T-helper 1 cell treated with Interleukin-12 subunit alpha and Interleukin-12 subunit beta and Interleukin-4 antibody, amounts not matched to agents 30 μg/mL and 1 μg/mL, for 36 hours (primary cell): ENCODE results near the gene MMEL1.

Experiments used
- H3K27ac Mint-ChIP-seq: one replicate; pipeline ENCODE4 v1.8.0; 2021; ENCODE audit warnings: mild to moderate bottlenecking, mixed read lengths
- H3K27me3 Mint-ChIP-seq: one replicate; pipeline ENCODE4 v1.8.0; 2021; ENCODE audit warnings: low read depth, mixed read lengths
- H3K36me3 Mint-ChIP-seq: one replicate; pipeline ENCODE4 v1.8.0; 2021; ENCODE audit warnings: low read depth, mixed read lengths
- H3K4me1 Mint-ChIP-seq: one replicate; pipeline ENCODE4 v1.8.0; 2021; ENCODE audit warnings: low read depth, mixed read lengths
- H3K4me3 Mint-ChIP-seq: one replicate; pipeline ENCODE4 v1.8.0; 2021; ENCODE audit warnings: mild to moderate bottlenecking, moderate library complexity, mixed read lengths
- H3K9me3 Mint-ChIP-seq: one replicate; pipeline ENCODE4 v1.8.0; 2021; ENCODE audit warnings: mixed read lengths

The MMEL1 gene

GRCh38 chr1:2605509-2606395 lies 27.1 kb downstream of the MMEL1 start:
- H3K27me3 Mint-ChIP-seq, result no peaks in the 10 kb centered on the region
- H3K36me3 Mint-ChIP-seq, result no peaks in the 10 kb centered on the region
- no peak overlapping the region for H3K27ac Mint-ChIP-seq
- no peak overlapping the region for H3K4me3 Mint-ChIP-seq
- no peaks in the 10 kb centered on the region for H3K4me1 Mint-ChIP-seq
- no peaks in the 10 kb centered on the region for H3K9me3 Mint-ChIP-seq

- Mint-ChIP-seq H3K9me3 (no peaks in the 10 kb centered on the region), H3K36me3 (no peaks in the 10 kb centered on the region), H3K27me3 (no peaks in the 10 kb centered on the region), H3K4me3 (no peak overlapping the region), H3K27ac (no peak overlapping the region), H3K4me1 (no peaks in the 10 kb centered on the region)
Observed at GRCh38 chr1:2604844-2605508, 27.8 kb downstream of the MMEL1 start.

- Mint-ChIP-seq H3K27ac (no peak overlapping the region), H3K36me3 (no peaks in the 10 kb centered on the region), H3K9me3 (no peaks in the 10 kb centered on the region), H3K4me3 (no peak overlapping the region), H3K4me1 (no peaks in the 10 kb centered on the region), H3K27me3 (no peaks in the 10 kb centered on the region)
Observed at GRCh38 chr1:2604156-2604843, 28.5 kb downstream of the MMEL1 start.

- Mint-ChIP-seq H3K36me3 (no peaks in the 10 kb centered on the region), H3K27ac (no peak overlapping the region), H3K27me3 (peaks cover 2% of the 10 kb centered on the region), H3K4me3 (no peak overlapping the region), H3K9me3 (no peaks in the 10 kb centered on the region), H3K4me1 (no peaks in the 10 kb centered on the region)
Observed at GRCh38 chr1:2603521-2604155, 29.2 kb downstream of the MMEL1 start.

GRCh38 chr1:2602866-2603520 lies 29.8 kb downstream of the MMEL1 start:
- Mint-ChIP-seq H3K4me1 (no peaks in the 10 kb centered on the region), H3K27me3 (peaks cover 8% of the 10 kb centered on the region), H3K27ac (no peak overlapping the region), H3K36me3 (no peaks in the 10 kb centered on the region), H3K4me3 (no peak overlapping the region), H3K9me3 (no peaks in the 10 kb centered on the region)

- no peak overlapping the region for H3K27ac Mint-ChIP-seq
- H3K9me3 Mint-ChIP-seq, result no peaks in the 10 kb centered on the region
- H3K4me1 Mint-ChIP-seq, result no peaks in the 10 kb centered on the region
- H3K36me3 Mint-ChIP-seq, result no peaks in the 10 kb centered on the region
- peaks cover 9% of the 10 kb centered on the region for H3K27me3 Mint-ChIP-seq
- H3K4me3 Mint-ChIP-seq, result no peak overlapping the region
Observed at GRCh38 chr1:2602311-2602835, 30.4 kb downstream of the MMEL1 start.

- H3K27me3 Mint-ChIP-seq, result peaks cover 9% of the 10 kb centered on the region
- no peaks in the 10 kb centered on the region for H3K36me3 Mint-ChIP-seq
- H3K4me1 Mint-ChIP-seq, result no peaks in the 10 kb centered on the region
- no peak overlapping the region for H3K4me3 Mint-ChIP-seq
- no peaks in the 10 kb centered on the region for H3K9me3 Mint-ChIP-seq
- H3K27ac Mint-ChIP-seq, result no peak overlapping the region
Observed at GRCh38 chr1:2601721-2602303, 31.0 kb downstream of the MMEL1 start.

GRCh38 chr1:2598329-2598931 lies 34.4 kb downstream of the MMEL1 start:
- H3K27me3 Mint-ChIP-seq, result peaks cover 9% of the 10 kb centered on the region
- no peak overlapping the region for H3K27ac Mint-ChIP-seq
- no peaks in the 10 kb centered on the region for H3K9me3 Mint-ChIP-seq
- no peaks in the 10 kb centered on the region for H3K36me3 Mint-ChIP-seq
- no peak overlapping the region for H3K4me3 Mint-ChIP-seq
- H3K4me1 Mint-ChIP-seq, result no peaks in the 10 kb centered on the region

- no peak overlapping the region for H3K4me3 Mint-ChIP-seq
- H3K27me3 Mint-ChIP-seq, result peaks cover 9% of the 10 kb centered on the region
- H3K9me3 Mint-ChIP-seq, result no peaks in the 10 kb centered on the region
- peaks cover 2% of the 10 kb centered on the region for H3K4me1 Mint-ChIP-seq
- no peaks in the 10 kb centered on the region for H3K36me3 Mint-ChIP-seq
- no peak overlapping the region for H3K27ac Mint-ChIP-seq
Observed at GRCh38 chr1:2597441-2598328, 35.1 kb downstream of the MMEL1 start.

GRCh38 chr1:2596530-2597333 lies 36.1 kb downstream of the MMEL1 start:
- no peak overlapping the region for H3K4me3 Mint-ChIP-seq
- H3K9me3 Mint-ChIP-seq, result no peaks in the 10 kb centered on the region
- peaks cover 9% of the 10 kb centered on the region for H3K27me3 Mint-ChIP-seq
- no peak overlapping the region for H3K27ac Mint-ChIP-seq
- peaks cover 3% of the 10 kb centered on the region for H3K4me1 Mint-ChIP-seq
- no peaks in the 10 kb centered on the region for H3K36me3 Mint-ChIP-seq

GRCh38 chr1:2595812-2596529 lies 36.8 kb downstream of the MMEL1 start:
- Mint-ChIP-seq H3K4me1 (peaks cover 3% of the 10 kb centered on the region), H3K36me3 (no peaks in the 10 kb centered on the region), H3K27ac (no peak overlapping the region), H3K27me3 (peaks cover 9% of the 10 kb centered on the region), H3K9me3 (no peaks in the 10 kb centered on the region), H3K4me3 (no peak overlapping the region)
